Activated T-cell treated with anti-CD3 and anti-CD28 coated beads for 1 hour (primary cell): Measurements from ENCODE around the gene GRIK4.
"Not testable (repeated sequence)": the region's sequence is repeated elsewhere in the genome, so short reads cannot be mapped to it uniquely, and the experiment has no call there.

ENCODE experiments used
- DNase-seq: peaks from one replicate; pipeline ENCODE4 v3.0.0-alpha.2; 2020; ENCODE audit warnings: low read depth

GRIK4 gene

DNA sequence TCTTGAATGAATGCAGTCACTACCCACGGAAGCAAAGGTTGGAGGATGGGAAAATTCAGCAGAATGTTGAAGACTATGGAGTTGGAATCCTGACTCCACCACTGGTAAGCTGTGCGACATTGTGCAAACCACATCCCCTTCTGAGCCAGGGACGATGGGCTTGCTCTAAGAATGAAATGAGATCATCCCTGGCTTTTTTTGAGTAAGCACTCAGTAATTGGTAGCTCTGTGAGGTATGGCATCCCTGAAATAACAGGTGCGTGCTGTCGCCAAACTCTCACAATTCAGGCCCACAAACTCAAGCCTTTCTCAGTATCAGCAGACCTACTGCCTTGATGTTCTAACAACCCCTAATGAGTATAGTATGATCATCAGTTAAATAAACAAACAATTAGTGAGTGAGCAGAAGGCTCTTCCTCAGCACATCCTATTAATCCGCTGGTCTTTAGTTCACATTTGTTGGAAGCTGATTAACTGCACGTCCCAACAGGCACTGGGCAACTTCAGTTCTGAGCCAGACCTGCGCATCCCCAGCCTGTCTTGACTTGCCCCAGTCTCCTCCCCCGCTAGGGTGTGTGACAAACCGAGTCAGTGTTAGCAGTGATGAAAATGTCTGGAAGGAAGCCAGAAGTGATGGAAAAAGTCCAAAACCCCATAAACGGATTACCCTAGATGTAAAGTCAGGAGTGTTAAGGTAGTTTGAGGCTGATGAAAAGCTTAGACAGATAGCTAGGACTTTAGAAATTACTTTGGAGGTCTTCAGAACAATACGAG, 235.5 kb downstream of the GRIK4 start:
- DNase-seq: no peak

DNA sequence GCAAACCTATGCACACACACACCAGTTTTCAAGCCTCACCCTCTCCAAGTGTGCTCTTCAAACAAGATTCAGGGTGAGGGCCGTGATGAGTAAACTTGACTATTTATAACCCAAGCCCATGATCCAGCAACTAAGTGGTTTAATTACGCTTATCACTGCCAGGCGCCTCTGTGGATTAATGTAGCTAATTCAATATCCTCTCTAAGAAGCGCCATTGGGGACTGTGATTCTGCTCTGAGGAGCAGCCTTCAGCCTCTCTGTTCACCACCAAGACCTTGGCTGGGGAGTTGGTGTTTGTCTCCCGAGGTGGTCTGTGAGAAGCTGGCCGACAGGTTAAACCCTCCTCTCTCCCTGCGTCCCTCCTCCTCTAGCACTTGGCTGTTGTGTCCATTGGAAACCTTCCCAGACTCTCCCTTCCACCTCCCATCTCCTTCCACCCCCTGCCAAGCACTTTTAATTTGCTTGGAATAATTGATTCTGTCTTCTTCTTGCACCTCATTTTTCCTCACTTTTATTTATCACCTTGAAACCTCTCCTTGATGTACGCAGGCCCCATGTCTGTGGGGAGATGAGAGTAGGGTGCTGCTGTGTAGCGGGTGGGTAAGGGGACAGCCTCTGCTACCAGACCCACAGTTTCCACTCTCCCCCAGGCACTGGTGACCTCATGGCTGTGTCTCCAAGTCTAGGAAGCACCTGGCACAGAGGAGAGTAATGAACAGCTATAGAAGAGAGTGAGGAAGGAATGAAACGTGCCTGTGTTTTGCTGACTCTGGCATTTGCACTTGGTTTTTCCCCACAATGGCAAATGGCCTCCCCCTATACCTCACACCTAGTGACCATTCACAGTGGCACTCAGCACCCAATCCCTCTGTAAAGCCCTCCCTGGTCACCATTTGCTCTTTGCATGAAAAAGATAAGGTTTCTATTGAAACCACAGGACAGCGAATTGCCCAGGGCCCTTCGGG, 236.6 kb downstream of the GRIK4 start:
- DNase-seq: no peak

- DNase-seq: no peak
These were observed 237.8 kb downstream of the GRIK4 start for GRCh38 chr11:120749395-120749794.

- no peak for DNase-seq
These were observed 239.3 kb downstream of the GRIK4 start for GRCh38 chr11:120750647-120751549.

DNA sequence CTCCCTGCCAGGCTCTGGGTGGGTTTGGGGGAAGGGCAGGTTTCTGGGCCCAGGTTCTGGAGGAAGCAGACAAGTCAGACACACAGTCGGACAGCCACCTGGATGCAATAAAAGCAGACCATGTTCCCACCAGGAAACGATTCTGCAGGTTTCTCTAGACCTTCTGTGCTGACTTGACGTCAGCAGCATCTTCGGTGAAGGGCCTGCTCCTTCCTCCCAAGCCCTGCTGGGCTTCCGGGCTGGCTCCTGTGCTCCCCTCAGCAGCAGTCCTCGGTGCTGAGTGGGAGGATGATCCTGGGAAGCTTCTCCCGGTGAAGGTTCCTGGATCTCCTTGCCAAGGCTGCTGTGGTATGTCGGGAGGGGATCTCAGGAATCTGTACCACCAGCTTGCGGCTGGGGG, 240.0 kb downstream of the GRIK4 start:
- DNase-seq: no peak

- no peak for DNase-seq
These were observed 241.1 kb downstream of the GRIK4 start for GRCh38 chr11:120752668-120753067.

- DNase-seq: no peak
These were observed 245.4 kb downstream of the GRIK4 start for GRCh38 chr11:120756931-120757330.

- no peak for DNase-seq
These were observed 247.5 kb downstream of the GRIK4 start for GRCh38 chr11:120759046-120759445.

- DNase-seq: not testable (repeated sequence)
These were observed 254.2 kb downstream of the GRIK4 start for GRCh38 chr11:120765710-120766109.

DNA sequence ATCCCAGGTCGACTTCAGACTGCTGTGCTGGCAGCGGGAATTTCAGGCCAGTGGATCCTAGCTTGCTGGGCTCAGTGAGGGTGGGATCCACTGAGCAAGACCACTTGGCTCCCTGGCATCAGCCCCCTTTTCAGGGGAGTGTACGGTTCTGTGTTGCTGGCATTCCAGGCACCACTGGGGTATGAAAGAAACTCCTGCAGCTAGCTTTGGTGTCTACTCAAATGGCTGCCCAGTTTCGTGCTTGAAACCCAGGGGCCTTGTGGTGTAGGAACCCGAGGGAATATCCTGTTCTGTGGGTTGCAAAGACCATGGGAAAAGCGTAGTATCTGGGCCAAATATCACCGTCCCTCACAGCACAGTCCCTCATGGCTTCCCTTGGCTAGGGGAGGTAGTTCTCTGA, 254.8 kb downstream of the GRIK4 start:
- no peak for DNase-seq

DNA sequence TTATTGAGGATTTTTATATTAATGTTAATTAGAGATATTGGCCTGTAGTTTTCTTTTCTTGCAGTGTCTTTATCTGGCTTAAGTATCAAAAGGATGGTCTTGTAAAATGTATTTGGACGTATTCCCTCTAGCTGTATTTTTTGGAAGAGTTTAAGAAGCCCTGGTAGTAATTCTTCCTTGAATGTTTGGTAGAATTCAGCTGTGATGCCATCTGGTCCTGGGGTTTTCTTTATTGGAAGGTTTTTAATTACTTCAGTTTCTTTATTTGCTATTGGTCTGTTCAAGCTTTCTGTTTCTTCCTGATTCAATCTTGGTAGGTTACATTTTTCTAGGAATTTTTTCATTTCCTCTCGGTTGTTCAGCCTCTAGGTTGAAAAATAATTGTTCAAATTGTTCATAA, 257.4 kb downstream of the GRIK4 start:
- DNase-seq: no peak

GRCh38 chr11:120769906-120770305, 258.4 kb downstream of the GRIK4 start:
- no peak for DNase-seq

DNA sequence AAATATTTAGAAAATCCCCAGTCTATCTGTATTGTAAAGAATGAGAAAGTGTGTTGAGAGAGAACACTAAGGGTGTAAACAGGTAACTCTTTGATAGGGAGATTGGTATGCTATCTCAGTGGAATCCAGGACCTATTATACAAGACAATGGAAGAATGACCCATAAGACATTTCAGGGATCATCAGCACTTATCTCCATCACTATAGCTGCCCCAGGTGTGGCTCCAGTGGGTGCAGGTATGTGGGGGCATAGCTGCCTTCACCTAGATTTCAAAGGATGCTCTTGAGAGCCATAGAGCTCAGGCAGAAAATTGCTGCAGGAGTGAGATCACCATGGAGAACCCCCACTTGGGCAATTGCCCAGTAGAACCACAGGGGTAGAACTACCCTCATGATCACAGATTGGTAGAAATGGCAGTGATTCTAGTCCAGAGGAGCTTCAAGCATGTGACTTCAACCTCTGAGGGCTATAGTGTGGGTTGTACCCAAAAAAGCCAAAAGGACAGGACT, 260.1 kb downstream of the GRIK4 start:
- DNase-seq: no peak

DNA sequence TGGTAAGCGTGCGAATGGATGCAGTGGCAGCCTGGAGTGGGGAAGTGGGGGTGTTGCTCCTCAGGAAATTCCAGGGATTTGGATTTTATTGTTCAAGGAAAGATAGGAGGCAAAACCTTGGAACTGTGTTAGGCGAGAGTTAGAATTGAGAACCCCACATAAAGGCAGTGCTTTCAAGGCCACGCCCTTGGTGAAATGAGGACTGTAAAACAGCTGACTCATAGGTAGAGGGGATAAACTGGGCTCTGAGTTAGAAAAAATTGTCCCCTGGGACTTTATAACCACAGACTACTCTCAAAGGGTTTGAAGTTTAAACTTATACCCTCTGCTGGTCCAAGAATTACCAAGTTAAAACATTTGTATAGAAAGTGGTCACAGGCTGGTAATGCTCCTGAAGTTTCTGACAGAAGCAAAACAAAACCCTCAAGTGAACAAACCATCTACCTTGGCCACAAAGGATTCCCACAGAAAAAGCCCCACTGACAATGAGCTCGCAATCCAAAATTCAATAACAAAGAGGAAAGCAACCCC, 262.0 kb downstream of the GRIK4 start:
- no peak for DNase-seq

DNA sequence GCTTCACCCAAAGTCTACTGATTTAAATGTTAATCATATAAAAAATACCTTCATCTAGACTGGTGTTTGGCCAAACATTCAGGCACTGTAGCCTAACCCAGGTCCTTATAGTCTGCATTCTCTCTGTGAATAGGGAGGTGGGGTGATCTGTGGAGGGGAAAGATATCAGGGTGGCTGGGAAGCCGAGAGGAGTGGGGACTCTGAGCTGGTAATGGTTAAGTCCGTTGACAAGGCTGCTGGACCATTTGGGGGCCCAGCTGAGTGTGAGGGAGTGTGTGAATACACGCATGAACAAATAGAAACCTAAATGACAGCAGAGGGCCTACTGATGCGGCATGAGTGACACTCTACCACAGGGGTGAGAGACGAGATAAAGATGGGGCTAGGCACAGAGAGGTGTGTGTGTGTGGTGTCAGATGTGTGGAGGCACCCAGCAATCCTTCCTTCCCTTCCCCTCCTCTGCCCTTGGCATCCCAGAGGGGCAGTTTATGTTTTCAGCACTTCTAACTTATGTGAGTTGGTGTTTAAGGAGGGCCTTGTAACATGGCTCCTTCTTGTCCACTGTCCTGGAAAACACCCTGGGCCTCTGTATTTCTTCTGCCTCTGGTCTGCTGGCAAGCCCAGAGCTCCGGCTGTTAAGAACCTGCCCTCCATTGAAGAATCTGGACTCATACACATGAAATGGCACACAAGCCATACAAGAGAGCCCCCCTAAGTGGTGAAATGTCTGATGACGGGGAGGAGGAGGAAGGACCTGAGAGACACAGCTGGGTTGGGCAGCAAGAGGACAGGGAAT, 263.2 kb downstream of the GRIK4 start:
- no peak for DNase-seq

DNA sequence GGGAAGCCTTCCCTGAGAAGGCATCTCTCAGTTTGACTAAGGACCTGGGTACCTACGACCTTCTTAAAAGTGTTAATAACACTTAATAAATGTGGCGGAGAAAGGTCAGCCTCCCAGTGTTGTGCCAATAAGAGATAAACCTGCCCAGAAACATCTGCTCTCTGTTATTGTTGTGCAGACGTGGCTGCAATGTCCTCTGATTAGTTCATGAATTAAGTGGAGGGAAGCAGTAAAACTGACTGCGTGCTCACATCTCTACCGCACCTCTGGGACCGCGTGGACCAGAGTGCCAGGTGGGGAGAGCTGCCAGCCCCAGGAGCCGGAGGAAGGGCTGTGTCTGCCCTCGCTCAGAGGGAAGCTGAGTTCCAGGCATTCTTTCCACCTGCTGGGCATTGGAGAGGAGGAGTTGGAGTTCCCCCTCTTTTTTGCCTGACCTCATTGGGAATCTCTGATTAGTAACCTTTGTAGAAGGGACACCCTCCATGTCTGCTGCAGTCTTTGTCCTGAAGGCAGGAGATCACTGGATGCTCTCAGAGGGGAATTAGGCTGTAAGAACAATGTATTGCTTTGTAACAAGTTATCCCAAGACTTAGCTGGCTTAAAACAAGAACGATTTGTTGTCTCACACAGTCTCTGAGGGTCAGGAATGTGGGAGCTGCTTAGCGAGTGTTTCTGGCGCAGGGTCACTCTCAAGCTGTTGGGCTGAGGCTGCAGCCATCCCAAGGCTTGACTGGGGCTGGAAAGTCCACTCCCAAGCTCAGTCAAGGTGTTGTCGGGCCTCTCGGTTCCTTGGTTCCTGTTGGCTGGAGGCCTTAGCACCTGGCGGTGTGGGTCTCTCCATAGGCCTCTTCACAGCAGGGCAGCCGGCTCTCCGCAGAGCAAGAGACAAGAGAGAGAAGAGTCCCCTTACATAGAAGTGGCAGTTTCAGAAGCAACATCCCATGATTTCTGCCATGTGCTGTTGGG, 264.7 kb downstream of the GRIK4 start:
- DNase-seq: no peak

DNA sequence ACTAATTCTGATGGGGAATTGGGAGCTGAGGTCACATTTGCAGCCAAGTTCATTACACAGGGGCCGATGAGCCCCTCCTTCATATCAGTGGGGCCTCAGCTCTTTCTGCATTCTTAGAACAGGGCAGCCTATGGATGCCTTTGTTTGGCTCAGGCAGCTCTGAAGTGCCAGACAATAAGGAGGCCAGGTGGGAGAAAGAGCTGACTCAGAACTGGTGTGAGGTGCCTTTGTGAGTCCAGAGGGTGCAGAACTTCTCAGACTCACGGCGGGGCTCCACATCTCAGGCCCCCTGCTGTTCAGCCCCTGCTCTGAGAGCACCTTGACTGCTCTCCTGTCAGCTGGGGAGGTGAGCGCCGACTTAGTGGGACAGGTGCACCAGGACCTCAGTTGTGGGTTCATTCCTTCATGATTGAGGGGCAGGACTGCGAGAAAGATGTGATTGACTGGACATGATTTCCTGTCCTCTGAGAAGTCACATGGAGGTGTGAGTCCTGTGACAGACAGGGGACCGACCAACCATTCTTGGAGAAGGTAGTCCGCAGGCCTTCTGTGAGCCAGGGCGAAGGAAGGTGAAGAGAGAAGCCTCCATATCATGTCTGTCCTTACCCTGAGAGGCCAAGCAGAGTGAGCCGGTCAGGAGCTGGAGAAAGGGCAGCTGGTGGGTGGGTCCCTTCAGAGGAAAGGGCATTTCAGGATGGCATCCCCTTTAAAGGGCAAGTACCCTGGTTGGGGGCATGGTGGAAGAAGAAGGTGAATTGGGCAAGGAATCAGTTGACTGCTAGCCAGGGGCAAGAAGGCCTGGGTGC, 267.3 kb downstream of the GRIK4 start:
- DNase-seq: no peak

DNA sequence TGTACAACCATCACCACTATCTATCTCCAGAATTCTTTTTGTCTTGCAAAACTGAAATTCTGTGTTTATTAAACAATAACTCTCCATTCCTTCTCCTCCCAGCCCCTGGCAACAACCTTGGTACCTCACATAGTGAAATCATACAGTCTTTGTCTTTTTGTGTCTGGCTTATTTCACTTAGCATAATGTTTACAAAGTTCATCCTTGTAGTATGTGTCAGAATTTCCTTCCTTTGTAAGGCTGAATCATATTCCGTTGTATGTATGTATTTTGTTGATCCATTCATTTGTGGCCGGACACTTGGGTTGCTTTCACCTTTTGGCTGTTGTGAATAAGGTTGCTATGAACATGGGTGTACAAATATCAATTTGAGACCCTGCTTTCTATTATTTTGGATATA, 268.7 kb downstream of the GRIK4 start:
- DNase-seq: no peak
